K562 (cell line): ENCODE data around the gene PIGL. TPM values are rescaled to one million over a fixed set of nuclear protein-coding genes. Genes with fewer than 3 reads are reported as not detected.

Experiments
- FIP1L1 ChIP-seq: fragments of 200-400 bp; formaldehyde crosslinking; IDR thresholded peaks from 2 replicates; pipeline ENCODE4 v1.6.1; 2018; ENCODE audit warnings: mild to moderate bottlenecking, low read depth, low read length; ENCODE audit not compliant: poor library complexity, severe bottlenecking
- FOXP1 ChIP-seq: sonication (generic); formaldehyde crosslinking; IDR thresholded peaks from 2 replicates; pipeline ENCODE4 v1.8.0; 2022; ENCODE audit warnings: mild to moderate bottlenecking, missing genetic modification reagents
- HOXB6 ChIP-seq: fragments of 250-450 bp; sonication (Bioruptor Pico); IDR thresholded peaks from 2 replicates; pipeline ENCODE4 v1.5.1; 2022; ENCODE audit warnings: mild to moderate bottlenecking, borderline replicate concordance
- IFI16 ChIP-seq: fragments of 250-450 bp; sonication (Bioruptor Pico); IDR thresholded peaks from 2 replicates; pipeline ENCODE4 v2.1.2; 2022; ENCODE audit warnings: mild to moderate bottlenecking, inconsistent platforms
- SMAD3 ChIP-seq: fragments of 450-650 bp; formaldehyde crosslinking; conservative IDR thresholded peaks from 2 replicates; pipeline ENCODE4 v1.4.0; 2020; ENCODE audit warnings: mild to moderate bottlenecking
- YBX1 ChIP-seq: fragments of 450-650 bp; IDR thresholded peaks from 2 replicates; pipeline ENCODE4 v1.7.1; 2016; ENCODE audit warnings: mild to moderate bottlenecking
- ZC3H4 ChIP-seq: sonication (generic); formaldehyde crosslinking; IDR thresholded peaks from 2 replicates; pipeline ENCODE4 v1.9.0; 2021; ENCODE audit warnings: missing genetic modification reagents, borderline replicate concordance
- ZKSCAN8 ChIP-seq: fragments of 200-800 bp; sonication (Bioruptor generic); IDR thresholded peaks from 2 replicates; pipeline ENCODE4 v1.6.1; 2016; ENCODE audit warnings: missing genetic modification characterization, missing compliant biosample characterization
- polyA plus RNA-seq, 8 experiments: library from polyadenylated mRNA; depleted of rRNA in 4 of 8; stranded (reverse) in 5 of 8; unstranded in 3 of 8; fragments of >200 nt; fragmentation: Nextera tagmentation in 2 of 8; fragmentation: Illumina TruSeq in 1 of 8; extraction: Ambion mirVana in 2 of 8; extraction: Trizol in 1 of 8; gene quantifications; 2 replicates each; pipeline versions ENCODE4 v1.2.1 to v1.2.3, GENCODE V29; 2011 to 2014; ENCODE audit warnings: inconsistent platforms in 1 of 8, missing spikeins in 1 of 8
- total RNA-seq, 7 experiments: library from RNA; depleted of rRNA in 6 of 7; stranded (reverse); fragments of >200 nt in 6 of 7; fragmentation: Illumina TruSeq in 2 of 7; extraction: Trizol in 2 of 7; gene quantifications; 2 replicates each; pipeline versions ENCODE4 v1.2.1 to v1.2.3, GENCODE V29; 2011 to 2021; ENCODE audit warnings: low replicate concordance in 1 of 7
- TF ChIP-seq, protein P1 (sequence below), 3 experiments: fragments of 200-800 bp in 1 of 3; sonication (Bioruptor generic) in 1 of 3; sonication (generic) in 1 of 3; formaldehyde crosslinking in 1 of 3; IDR thresholded peaks; 2 replicates each; pipeline versions ENCODE4 v1.6.1 to v1.8.0; 2016 to 2022; ENCODE audit warnings: mild to moderate bottlenecking in 2 of 3, missing compliant biosample characterization in 2 of 3, missing genetic modification characterization in 2 of 3, missing genetic modification reagents in 1 of 3
- TF ChIP-seq, protein P2 (sequence below): fragments of 450-650 bp; formaldehyde crosslinking; IDR thresholded peaks from 2 replicates; pipeline ENCODE4 v1.4.0; 2020; ENCODE audit warnings: mild to moderate bottlenecking, moderate library complexity
- TF ChIP-seq, protein P3 (sequence below): fragments of 450-650 bp; IDR thresholded peaks from 2 replicates; pipeline ENCODE4 v1.6.1; 2017; ENCODE audit warnings: antibody characterized with exemption
- TF ChIP-seq, protein P4 (sequence below), 2 experiments: fragments of 250-450 bp in 1 of 2; fragments of 450-650 bp in 1 of 2; sonication (Bioruptor Pico) in 1 of 2; IDR thresholded peaks; 2 replicates each; pipeline versions ENCODE4 v1.6.1 to v1.8.0; 2016 to 2021; ENCODE audit warnings: mild to moderate bottlenecking in 2 of 2, moderate library complexity in 2 of 2, missing compliant biosample characterization in 1 of 2, missing genetic modification characterization in 1 of 2
- TF ChIP-seq, protein P5 (sequence below): fragments of 450-650 bp; IDR thresholded peaks from 2 replicates; pipeline ENCODE4 v1.6.1; 2016; ENCODE audit warnings: antibody characterized with exemption
- TF ChIP-seq, protein P6 (sequence below): sonication (generic); formaldehyde crosslinking; IDR thresholded peaks from 2 replicates; pipeline ENCODE4 v1.8.1; 2023; ENCODE audit warnings: missing genetic modification reagents, mild to moderate bottlenecking, borderline replicate concordance

The PIGL gene
- total and polyA plus RNA-seq, 9 of the 15 experiments (the other 6 are each of a cell fraction or from before 2014, with no cell fraction given), result 19.9 to 55.3 (median 29.6) TPM

DNA sequence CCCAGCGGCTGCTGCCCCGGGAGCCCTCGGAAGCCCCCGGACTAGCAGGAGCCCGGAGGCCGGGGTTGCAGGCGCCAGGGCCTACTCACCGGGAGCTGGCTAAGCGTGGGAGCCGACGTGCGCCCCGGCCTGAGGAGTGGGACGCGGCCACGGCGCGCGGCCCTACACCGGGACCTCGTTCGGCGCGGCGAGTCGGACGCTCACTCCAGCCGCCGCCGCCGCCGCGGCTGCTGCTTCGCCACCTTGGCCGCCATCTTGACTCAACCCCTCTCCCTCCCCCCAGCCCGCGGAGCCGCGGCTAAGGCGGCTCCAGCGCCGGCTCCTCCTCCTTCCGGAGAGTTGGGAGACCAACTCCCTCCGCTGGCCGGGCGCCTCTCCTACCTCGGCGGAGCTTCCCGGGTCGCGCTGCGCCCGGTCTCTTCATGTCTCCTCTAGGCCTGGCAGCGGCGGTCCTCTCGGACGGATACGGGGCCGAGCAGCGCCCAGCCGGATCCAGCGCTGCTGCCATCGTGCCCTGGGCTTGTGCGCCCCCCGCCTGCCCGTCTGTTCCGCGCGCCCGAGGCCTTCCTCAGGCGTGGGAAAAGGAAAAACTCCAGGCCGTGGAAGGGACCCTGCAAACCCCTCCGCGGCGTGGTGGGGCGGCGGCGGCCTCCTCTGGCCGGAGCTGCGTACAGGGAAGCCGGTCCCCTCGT, 1.6 kb upstream of the PIGL start, which contains the start of gene NCOR1 (continued):
- TF ChIP-seq, protein P1, sequence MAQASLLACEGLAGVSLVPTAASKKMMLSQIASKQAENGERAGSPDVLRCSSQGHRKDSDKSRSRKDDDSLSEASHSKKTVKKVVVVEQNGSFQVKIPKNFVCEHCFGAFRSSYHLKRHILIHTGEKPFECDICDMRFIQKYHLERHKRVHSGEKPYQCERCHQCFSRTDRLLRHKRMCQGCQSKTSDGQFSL (CRISPR knock-in tag; IDR thresholded peaks at IDR 0.05), result no peak
- TF ChIP-seq, protein P1 (tag; IDR thresholded peaks at IDR 0.05), result no peak
- TF ChIP-seq, protein P2, sequence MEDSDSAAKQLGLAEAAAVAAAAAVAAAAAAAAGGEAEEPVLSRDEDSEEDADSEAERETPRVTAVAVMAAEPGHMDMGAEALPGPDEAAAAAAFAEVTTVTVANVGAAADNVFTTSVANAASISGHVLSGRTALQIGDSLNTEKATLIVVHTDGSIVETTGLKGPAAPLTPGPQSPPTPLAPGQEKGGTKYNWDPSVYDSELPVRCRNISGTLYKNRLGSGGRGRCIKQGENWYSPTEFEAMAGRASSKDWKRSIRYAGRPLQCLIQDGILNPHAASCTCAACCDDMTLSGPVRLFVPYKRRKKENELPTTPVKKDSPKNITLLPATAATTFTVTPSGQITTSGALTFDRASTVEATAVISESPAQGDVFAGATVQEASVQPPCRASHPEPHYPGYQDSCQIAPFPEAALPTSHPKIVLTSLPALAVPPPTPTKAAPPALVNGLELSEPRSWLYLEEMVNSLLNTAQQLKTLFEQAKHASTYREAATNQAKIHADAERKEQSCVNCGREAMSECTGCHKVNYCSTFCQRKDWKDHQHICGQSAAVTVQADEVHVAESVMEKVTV, result no peak
- TF ChIP-seq HOXB6 (no peak), YBX1 (no peak), SMAD3 (CRISPR knock-in tag) (no peak), ZKSCAN8 (CRISPR knock-in tag) (no peak), FIP1L1 (peak; percentile 46), FOXP1 (CRISPR knock-in tag) (no peak), IFI16 (CRISPR knock-in tag) (no peak), ZC3H4 (CRISPR knock-in tag) (no peak)
- TF ChIP-seq, protein P3, sequence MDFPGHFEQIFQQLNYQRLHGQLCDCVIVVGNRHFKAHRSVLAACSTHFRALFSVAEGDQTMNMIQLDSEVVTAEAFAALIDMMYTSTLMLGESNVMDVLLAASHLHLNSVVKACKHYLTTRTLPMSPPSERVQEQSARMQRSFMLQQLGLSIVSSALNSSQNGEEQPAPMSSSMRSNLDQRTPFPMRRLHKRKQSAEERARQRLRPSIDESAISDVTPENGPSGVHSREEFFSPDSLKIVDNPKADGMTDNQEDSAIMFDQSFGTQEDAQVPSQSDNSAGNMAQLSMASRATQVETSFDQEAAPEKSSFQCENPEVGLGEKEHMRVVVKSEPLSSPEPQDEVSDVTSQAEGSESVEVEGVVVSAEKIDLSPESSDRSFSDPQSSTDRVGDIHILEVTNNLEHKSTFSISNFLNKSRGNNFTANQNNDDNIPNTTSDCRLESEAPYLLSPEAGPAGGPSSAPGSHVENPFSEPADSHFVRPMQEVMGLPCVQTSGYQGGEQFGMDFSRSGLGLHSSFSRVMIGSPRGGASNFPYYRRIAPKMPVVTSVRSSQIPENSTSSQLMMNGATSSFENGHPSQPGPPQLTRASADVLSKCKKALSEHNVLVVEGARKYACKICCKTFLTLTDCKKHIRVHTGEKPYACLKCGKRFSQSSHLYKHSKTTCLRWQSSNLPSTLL, result no peak
- TF ChIP-seq, protein P4, sequence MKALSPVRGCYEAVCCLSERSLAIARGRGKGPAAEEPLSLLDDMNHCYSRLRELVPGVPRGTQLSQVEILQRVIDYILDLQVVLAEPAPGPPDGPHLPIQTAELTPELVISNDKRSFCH (CRISPR knock-in tag; IDR thresholded peaks at IDR 0.05), result no peak
- TF ChIP-seq, protein P4 (tag; IDR thresholded peaks at IDR 0.05), result no peak
- TF ChIP-seq, protein P5, sequence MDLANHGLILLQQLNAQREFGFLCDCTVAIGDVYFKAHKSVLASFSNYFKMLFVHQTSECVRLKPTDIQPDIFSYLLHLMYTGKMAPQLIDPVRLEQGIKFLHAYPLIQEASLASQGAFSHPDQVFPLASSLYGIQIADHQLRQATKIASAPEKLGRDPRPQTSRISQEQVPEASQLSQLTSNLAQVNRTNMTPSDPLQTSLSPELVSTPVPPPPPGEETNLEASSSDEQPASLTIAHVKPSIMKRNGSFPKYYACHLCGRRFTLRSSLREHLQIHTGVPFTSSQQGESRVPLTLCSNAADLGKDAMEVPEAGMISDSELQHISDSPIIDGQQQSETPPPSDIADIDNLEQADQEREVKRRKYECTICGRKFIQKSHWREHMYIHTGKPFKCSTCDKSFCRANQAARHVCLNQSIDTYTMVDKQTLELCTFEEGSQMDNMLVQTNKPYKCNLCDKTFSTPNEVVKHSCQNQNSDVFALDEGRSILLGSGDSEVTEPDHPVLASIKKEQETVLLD, result no peak
- TF ChIP-seq, protein P6, sequence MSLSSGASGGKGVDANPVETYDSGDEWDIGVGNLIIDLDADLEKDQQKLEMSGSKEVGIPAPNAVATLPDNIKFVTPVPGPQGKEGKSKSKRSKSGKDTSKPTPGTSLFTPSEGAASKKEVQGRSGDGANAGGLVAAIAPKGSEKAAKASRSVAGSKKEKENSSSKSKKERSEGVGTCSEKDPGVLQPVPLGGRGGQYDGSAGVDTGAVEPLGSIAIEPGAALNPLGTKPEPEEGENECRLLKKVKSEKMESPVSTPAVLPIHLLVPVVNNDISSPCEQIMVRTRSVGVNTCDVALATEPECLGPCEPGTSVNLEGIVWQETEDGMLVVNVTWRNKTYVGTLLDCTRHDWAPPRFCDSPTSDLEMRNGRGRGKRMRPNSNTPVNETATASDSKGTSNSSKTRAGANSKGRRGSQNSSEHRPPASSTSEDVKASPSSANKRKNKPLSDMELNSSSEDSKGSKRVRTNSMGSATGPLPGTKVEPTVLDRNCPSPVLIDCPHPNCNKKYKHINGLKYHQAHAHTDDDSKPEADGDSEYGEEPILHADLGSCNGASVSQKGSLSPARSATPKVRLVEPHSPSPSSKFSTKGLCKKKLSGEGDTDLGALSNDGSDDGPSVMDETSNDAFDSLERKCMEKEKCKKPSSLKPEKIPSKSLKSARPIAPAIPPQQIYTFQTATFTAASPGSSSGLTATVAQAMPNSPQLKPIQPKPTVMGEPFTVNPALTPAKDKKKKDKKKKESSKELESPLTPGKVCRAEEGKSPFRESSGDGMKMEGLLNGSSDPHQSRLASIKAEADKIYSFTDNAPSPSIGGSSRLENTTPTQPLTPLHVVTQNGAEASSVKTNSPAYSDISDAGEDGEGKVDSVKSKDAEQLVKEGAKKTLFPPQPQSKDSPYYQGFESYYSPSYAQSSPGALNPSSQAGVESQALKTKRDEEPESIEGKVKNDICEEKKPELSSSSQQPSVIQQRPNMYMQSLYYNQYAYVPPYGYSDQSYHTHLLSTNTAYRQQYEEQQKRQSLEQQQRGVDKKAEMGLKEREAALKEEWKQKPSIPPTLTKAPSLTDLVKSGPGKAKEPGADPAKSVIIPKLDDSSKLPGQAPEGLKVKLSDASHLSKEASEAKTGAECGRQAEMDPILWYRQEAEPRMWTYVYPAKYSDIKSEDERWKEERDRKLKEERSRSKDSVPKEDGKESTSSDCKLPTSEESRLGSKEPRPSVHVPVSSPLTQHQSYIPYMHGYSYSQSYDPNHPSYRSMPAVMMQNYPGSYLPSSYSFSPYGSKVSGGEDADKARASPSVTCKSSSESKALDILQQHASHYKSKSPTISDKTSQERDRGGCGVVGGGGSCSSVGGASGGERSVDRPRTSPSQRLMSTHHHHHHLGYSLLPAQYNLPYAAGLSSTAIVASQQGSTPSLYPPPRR (CRISPR knock-in tag), result no peak
